SK-N-SH (cell line): ENCODE measurements around the gene PELI2. TPM values are rescaled to one million over a fixed set of nuclear protein-coding genes. Genes with fewer than 3 reads are reported as not detected.

Experiments
- CTCF ChIA-PET: fragments of 300-600, 350-600 bp; formaldehyde crosslinking; extraction: SDS; loops from one replicate; lab custom pipeline; 2021; lab: Yijun Ruan, JAX
- POLR2A ChIA-PET: fragments of 350-600 bp; sonication (Branson Sonifier 250); formaldehyde crosslinking; extraction: SDS; loops from one replicate; lab custom pipeline; 2020; ENCODE audit warnings: antibody characterized with exemption, inconsistent platforms; lab: Yijun Ruan, JAX
- DNase-seq: peaks from one replicate; pipeline ENCODE4 v3.0.0; 2012
- H2AFZ ChIP-seq: fragments of 200-600 bp; sonication (generic); 2 replicates; pipeline ENCODE4 v1.8.1; 2016; ENCODE audit warnings: antibody characterized with exemption, mild to moderate bottlenecking, low read depth
- H3F3A ChIP-seq: fragments of 200-600 bp; sonication (generic); replicated peaks from 2 replicates; pipeline ENCODE3; 2016; ENCODE audit warnings: antibody characterized with exemption, mild to moderate bottlenecking; ENCODE audit not compliant: insufficient read depth
- H3K27ac ChIP-seq, 2 experiments: fragments of 200-500 bp in 1 of 2; fragments of 200-600 bp in 1 of 2; sonication (Bioruptor generic) in 1 of 2; sonication (generic), shearing (Covaris generic) in 1 of 2; 2 replicates each; pipeline versions ENCODE4 v1.5.1 to v1.6.1; 2014 to 2016; ENCODE audit warnings: low read depth in 2 of 2, inconsistent platforms in 1 of 2, low read length in 1 of 2, mild to moderate bottlenecking in 1 of 2, mixed read lengths in 1 of 2
- H3K27me3 ChIP-seq: fragments of 200-600 bp; sonication (generic), shearing (Covaris generic); 2 replicates; pipeline ENCODE4 v1.6.1; 2016; ENCODE audit warnings: mixed run types; ENCODE audit not compliant: insufficient read depth
- H3K36me3 ChIP-seq, 2 experiments: fragments of 200-500 bp in 1 of 2; fragments of 200-600 bp in 1 of 2; sonication (Bioruptor generic) in 1 of 2; sonication (generic) in 1 of 2; replicated peaks in 1 of 2; 2 replicates each; pipeline versions ENCODE3 to v1.5.1; 2014 to 2016; ENCODE audit warnings: low read length in 1 of 2, mild to moderate bottlenecking in 1 of 2; ENCODE audit not compliant: insufficient read depth in 2 of 2, control insufficient read depth in 1 of 2
- H3K4me1 ChIP-seq, 2 experiments: fragments of 200-500 bp in 1 of 2; fragments of 200-600 bp in 1 of 2; sonication (Bioruptor generic) in 1 of 2; sonication (generic), shearing (Covaris generic) in 1 of 2; 2 replicates each; pipeline versions ENCODE4 v1.5.1 to v1.6.1; 2014 to 2016; ENCODE audit warnings: low read depth in 1 of 2, low read length in 1 of 2, mixed run types in 1 of 2; ENCODE audit not compliant: insufficient read depth in 2 of 2, control insufficient read depth in 1 of 2
- H3K4me2 ChIP-seq: fragments of 200-600 bp; sonication (generic), shearing (Covaris generic); 2 replicates; pipeline ENCODE4 v1.6.1; 2017; ENCODE audit warnings: mixed run types
- H3K4me3 ChIP-seq, 2 experiments: fragments of 200-500 bp in 1 of 2; fragments of 200-600 bp in 1 of 2; sonication (Bioruptor generic) in 1 of 2; sonication (generic), shearing (Covaris generic) in 1 of 2; 2 replicates each; pipeline versions ENCODE4 v1.5.1 to v1.8.1; 2014 to 2016; ENCODE audit warnings: low read depth in 2 of 2, inconsistent platforms in 1 of 2, low read length in 1 of 2, mild to moderate bottlenecking in 1 of 2, mixed read lengths in 1 of 2, moderate library complexity in 1 of 2
- H3K79me2 ChIP-seq: fragments of 200-600 bp; sonication (generic); 2 replicates; pipeline ENCODE4 v1.8.1; 2017; ENCODE audit warnings: mild to moderate bottlenecking; ENCODE audit not compliant: insufficient read depth
- H3K9ac ChIP-seq: fragments of 200-600 bp; sonication (generic); 2 replicates; pipeline ENCODE4 v1.6.1; 2017; ENCODE audit warnings: mixed run types
- H3K9me2 ChIP-seq: fragments of 200-600 bp; sonication (generic); 2 replicates; pipeline ENCODE4 v1.6.1; 2017; ENCODE audit warnings: mixed run types
- H3K9me3 ChIP-seq: fragments of 200-600 bp; sonication (generic); 2 replicates; pipeline ENCODE4 v1.6.1; 2017; ENCODE audit warnings: mixed run types, mild to moderate bottlenecking, moderate library complexity
- H4K20me1 ChIP-seq: fragments of 200-600 bp; sonication (generic); 2 replicates; pipeline ENCODE4 v1.6.1; 2017; ENCODE audit warnings: mild to moderate bottlenecking, mixed run types; ENCODE audit not compliant: insufficient read depth
- EP300 ChIP-seq, 2 experiments: IDR thresholded peaks; 2 replicates each; pipeline versions ENCODE4 v1.4.0 to v1.6.1; 2012; ENCODE audit warnings: borderline replicate concordance in 1 of 2, low read depth in 1 of 2, low read length in 1 of 2
- FOSL2 ChIP-seq: IDR thresholded peaks from 2 replicates; pipeline ENCODE4 v1.4.0; 2012; ENCODE audit warnings: low read depth, mild to moderate bottlenecking, moderate library complexity, borderline replicate concordance
- IRF3 ChIP-seq: fragments of 150-350 bp; IDR thresholded peaks from 2 replicates; pipeline ENCODE4 v1.6.1; 2016; ENCODE audit warnings: mild to moderate bottlenecking, low read depth, low read length
- JUND ChIP-seq: IDR thresholded peaks from 2 replicates; pipeline ENCODE4 v1.4.0; 2012
- NFIC ChIP-seq: IDR thresholded peaks from 2 replicates; pipeline ENCODE4 v1.4.0; 2012; ENCODE audit warnings: borderline replicate concordance
- RAD21 ChIP-seq: IDR thresholded peaks from 2 replicates; pipeline ENCODE4 v1.6.1; 2012; ENCODE audit warnings: mild to moderate bottlenecking, low read length
- RCOR1 ChIP-seq: fragments of 150-350 bp; IDR thresholded peaks from 2 replicates; pipeline ENCODE4 v1.6.1; 2017; ENCODE audit warnings: antibody characterized with exemption, low read length
- REST ChIP-seq: IDR thresholded peaks from 2 replicates; pipeline ENCODE4 v1.6.1; 2012; ENCODE audit warnings: mild to moderate bottlenecking, low read depth, low read length, moderate library complexity
- TEAD4 ChIP-seq: IDR thresholded peaks from 2 replicates; pipeline ENCODE4 v1.4.0; 2012; ENCODE audit warnings: mild to moderate bottlenecking, borderline replicate concordance; ENCODE audit not compliant: insufficient read depth
- USF1 ChIP-seq: IDR thresholded peaks from 2 replicates; pipeline ENCODE4 v1.4.0; 2012; ENCODE audit warnings: low read depth, borderline replicate concordance
- USF2 ChIP-seq: fragments of 150-350 bp; IDR thresholded peaks from 2 replicates; pipeline ENCODE4 v1.6.1; 2017; ENCODE audit warnings: antibody characterized with exemption, low read length, low read depth, borderline replicate concordance
- ZBTB33 ChIP-seq: IDR thresholded peaks from 2 replicates; pipeline ENCODE4 v1.4.0; 2012; ENCODE audit warnings: low read depth, borderline replicate concordance
- WGBS: methylation state at CpG from one replicate; pipeline ENCODE4 v1.1.6; 2017; ENCODE audit warnings: low lambda C conversion rate; 5-methylcytosine and 5-hydroxymethylcytosine counted together
- polyA plus RNA-seq, 3 experiments: library from polyadenylated mRNA; depleted of rRNA; stranded (reverse); fragments of >200 nt; gene quantifications; 2 replicates each; pipeline ENCODE4 v1.2.3, GENCODE V29; 2012

Gene PELI2
- polyA plus RNA-seq, 1 of the 3 experiments (the other 2 are of a cell fraction): not detected

- no peaks in the 10 kb centered on the region for H3K36me3 ChIP-seq
- TF ChIP-seq FOSL2 (no peak), USF1 (no peak), NFIC (no peak), USF2 (no peak), EP300 (IDR thresholded peaks at IDR 0.05; ENCODE audit: borderline replicate concordance in 1 of 2, low read depth in 1 of 2, low read length in 1 of 2) (no peak), RCOR1 (no peak), REST (no peak), JUND (no peak), IRF3 (no peak), RAD21 (no peak), ZBTB33 (no peak), TEAD4 (no peak)
- no peak overlapping the region for H3K4me2 ChIP-seq
- no peaks in the 10 kb centered on the region for H3K4me1 ChIP-seq
- POLR2A ChIA-PET: no interaction called here
- 0% methylated on average over 6 of the region's 6 CpGs for WGBS
- H3K9me3 ChIP-seq: no peaks in the 10 kb centered on the region
- peaks cover 11% of the 10 kb centered on the region; the same call in 1 of the 2 replicates for H3K27me3 ChIP-seq
- no peak for DNase-seq
- no peaks in the 10 kb centered on the region for H3K79me2 ChIP-seq
- CTCF ChIA-PET: no interaction called here
- no peak overlapping the region for H3K9ac ChIP-seq
- no peak overlapping the region for H3K4me3 ChIP-seq
- no peaks in the 10 kb centered on the region for H3K9me2 ChIP-seq
- no peaks in the 10 kb centered on the region for H3F3A ChIP-seq
- no peak overlapping the region for H3K27ac ChIP-seq
- H4K20me1 ChIP-seq: no peaks in the 10 kb centered on the region
- H2AFZ ChIP-seq: no peak overlapping the region
Measured at GRCh38 chr14:56199095-56199981, 81.1 kb downstream of the PELI2 start.
